SK-N-SH treated with all-trans-retinoic acid at 6 μM for 48 hours (cell line): ENCODE measurements around the gene TBCA.

Source experiments
- ARNTL ChIP-seq: fragments of 450-650 bp; formaldehyde crosslinking; IDR thresholded peaks from 2 replicates; pipeline ENCODE4 v1.5.0; 2020; ENCODE audit warnings: low read depth, mild to moderate bottlenecking, moderate library complexity, borderline replicate concordance
- CSDC2 ChIP-seq: fragments of 250-450 bp; sonication (Bioruptor Pico); IDR thresholded peaks from 2 replicates; pipeline ENCODE4 v1.5.0; 2020; ENCODE audit warnings: mild to moderate bottlenecking, moderate library complexity
- ESRRG ChIP-seq: fragments of 250-450 bp; sonication (Bioruptor Pico); IDR thresholded peaks from 2 replicates; pipeline ENCODE4 v1.6.1; 2021; ENCODE audit warnings: mild to moderate bottlenecking
- GLIS3 ChIP-seq: fragments of 250-450 bp; sonication (Bioruptor Pico); IDR thresholded peaks from 2 replicates; pipeline ENCODE4 v1.5.0; 2020; ENCODE audit warnings: mild to moderate bottlenecking, moderate library complexity
- ISL1 ChIP-seq: fragments of 250-450 bp; sonication (Bioruptor Pico); IDR thresholded peaks from 2 replicates; pipeline ENCODE4 v2.1.2; 2022; ENCODE audit warnings: mild to moderate bottlenecking, moderate library complexity
- ZC3H10 ChIP-seq: fragments of 250-450 bp; sonication (Bioruptor Pico); IDR thresholded peaks from 2 replicates; pipeline ENCODE4 v1.5.1; 2021; ENCODE audit warnings: mild to moderate bottlenecking, moderate library complexity
- ZFP3 ChIP-seq: fragments of 250-450 bp; sonication (Bioruptor Pico); IDR thresholded peaks from 2 replicates; pipeline ENCODE4 v1.5.0; 2020; ENCODE audit warnings: mild to moderate bottlenecking, moderate library complexity
- ZFP30 ChIP-seq: fragments of 450-650 bp; formaldehyde crosslinking; IDR thresholded peaks from 2 replicates; pipeline ENCODE4 v1.5.0; 2022; ENCODE audit warnings: mild to moderate bottlenecking, moderate library complexity
- ZNF565 ChIP-seq: fragments of 450-650 bp; formaldehyde crosslinking; conservative IDR thresholded peaks from 2 replicates; pipeline ENCODE4 v1.5.0; 2020; ENCODE audit warnings: low read depth, mild to moderate bottlenecking, moderate library complexity
- ZNF70 ChIP-seq: fragments of 450-650 bp; formaldehyde crosslinking; IDR thresholded peaks from 2 replicates; pipeline ENCODE4 v1.5.0; 2020; ENCODE audit warnings: mild to moderate bottlenecking, moderate library complexity
- TF ChIP-seq, protein P1 (sequence below): fragments of 250-450 bp; sonication (Bioruptor Pico); IDR thresholded peaks from 2 replicates; pipeline ENCODE4 v1.5.1; 2020; ENCODE audit warnings: low read depth, mild to moderate bottlenecking, moderate library complexity
- TF ChIP-seq, protein P2 (sequence below): fragments of 250-450 bp; sonication (Bioruptor Pico); IDR thresholded peaks from 2 replicates; pipeline ENCODE4 v1.5.0; 2020; ENCODE audit warnings: mild to moderate bottlenecking, moderate library complexity

DNA sequence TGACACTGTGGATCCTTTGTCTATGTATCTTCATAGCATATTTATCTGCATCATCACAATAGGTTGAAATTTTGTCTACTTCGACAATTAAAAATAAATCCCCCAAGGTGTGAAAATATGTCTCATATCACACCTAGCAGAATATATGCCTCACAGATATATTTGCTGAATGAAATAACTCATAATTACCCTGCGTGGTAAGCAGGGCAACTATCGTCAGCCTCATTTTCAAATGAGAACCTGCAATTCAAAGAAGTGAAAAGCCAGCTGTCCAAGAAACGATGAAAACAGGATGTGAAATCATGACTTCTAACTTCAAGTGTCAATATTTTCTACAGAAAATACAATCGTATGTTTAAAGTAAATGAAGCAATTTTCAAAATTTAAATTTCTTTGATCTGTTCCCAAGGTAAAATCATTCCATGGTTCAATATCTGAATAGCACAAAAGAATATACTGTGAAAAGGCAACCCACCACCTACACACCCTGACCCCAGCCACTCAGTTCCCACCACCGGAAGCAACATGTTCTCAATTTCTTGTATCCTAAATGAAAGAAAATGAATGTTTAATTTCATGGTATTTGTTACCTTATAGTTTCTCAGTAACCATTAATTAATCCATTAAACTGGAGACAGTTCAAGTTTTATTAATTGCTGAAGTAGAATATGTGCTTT, 57.1 kb downstream of the TBCA start:
- TF ChIP-seq ISL1 (CRISPR knock-in tag) (no peak), ZNF565 (CRISPR knock-in tag) (no peak), CSDC2 (no peak), ZC3H10 (CRISPR knock-in tag) (no peak), ESRRG (CRISPR knock-in tag) (no peak), ZFP30 (CRISPR knock-in tag) (no peak), ZFP3 (no peak), ARNTL (CRISPR knock-in tag) (no peak), ZNF70 (CRISPR knock-in tag) (no peak), GLIS3 (CRISPR knock-in tag) (no peak)
- TF ChIP-seq, protein P1, sequence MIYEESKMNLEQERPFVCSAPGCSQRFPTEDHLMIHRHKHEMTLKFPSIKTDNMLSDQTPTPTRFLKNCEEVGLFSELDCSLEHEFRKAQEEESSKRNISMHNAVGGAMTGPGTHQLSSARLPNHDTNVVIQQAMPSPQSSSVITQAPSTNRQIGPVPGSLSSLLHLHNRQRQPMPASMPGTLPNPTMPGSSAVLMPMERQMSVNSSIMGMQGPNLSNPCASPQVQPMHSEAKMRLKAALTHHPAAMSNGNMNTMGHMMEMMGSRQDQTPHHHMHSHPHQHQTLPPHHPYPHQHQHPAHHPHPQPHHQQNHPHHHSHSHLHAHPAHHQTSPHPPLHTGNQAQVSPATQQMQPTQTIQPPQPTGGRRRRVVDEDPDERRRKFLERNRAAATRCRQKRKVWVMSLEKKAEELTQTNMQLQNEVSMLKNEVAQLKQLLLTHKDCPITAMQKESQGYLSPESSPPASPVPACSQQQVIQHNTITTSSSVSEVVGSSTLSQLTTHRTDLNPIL (CRISPR knock-in tag) = no peak
- TF ChIP-seq, protein P2, sequence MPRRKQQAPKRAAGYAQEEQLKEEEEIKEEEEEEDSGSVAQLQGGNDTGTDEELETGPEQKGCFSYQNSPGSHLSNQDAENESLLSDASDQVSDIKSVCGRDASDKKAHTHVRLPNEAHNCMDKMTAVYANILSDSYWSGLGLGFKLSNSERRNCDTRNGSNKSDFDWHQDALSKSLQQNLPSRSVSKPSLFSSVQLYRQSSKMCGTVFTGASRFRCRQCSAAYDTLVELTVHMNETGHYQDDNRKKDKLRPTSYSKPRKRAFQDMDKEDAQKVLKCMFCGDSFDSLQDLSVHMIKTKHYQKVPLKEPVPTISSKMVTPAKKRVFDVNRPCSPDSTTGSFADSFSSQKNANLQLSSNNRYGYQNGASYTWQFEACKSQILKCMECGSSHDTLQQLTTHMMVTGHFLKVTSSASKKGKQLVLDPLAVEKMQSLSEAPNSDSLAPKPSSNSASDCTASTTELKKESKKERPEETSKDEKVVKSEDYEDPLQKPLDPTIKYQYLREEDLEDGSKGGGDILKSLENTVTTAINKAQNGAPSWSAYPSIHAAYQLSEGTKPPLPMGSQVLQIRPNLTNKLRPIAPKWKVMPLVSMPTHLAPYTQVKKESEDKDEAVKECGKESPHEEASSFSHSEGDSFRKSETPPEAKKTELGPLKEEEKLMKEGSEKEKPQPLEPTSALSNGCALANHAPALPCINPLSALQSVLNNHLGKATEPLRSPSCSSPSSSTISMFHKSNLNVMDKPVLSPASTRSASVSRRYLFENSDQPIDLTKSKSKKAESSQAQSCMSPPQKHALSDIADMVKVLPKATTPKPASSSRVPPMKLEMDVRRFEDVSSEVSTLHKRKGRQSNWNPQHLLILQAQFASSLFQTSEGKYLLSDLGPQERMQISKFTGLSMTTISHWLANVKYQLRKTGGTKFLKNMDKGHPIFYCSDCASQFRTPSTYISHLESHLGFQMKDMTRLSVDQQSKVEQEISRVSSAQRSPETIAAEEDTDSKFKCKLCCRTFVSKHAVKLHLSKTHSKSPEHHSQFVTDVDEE (CRISPR knock-in tag) = no peak
